DND-41 (cell line): ENCODE data around the gene LDB2.
A peak's percentile ranks its signal among the peaks of the same experiment; 100 is the strongest.

Source experiments
- ATAC-seq: fragments of 200-7000 bp; cut with Tn5 transposase; 3 replicates; pipeline ENCODE4 v1.9.1; 2021; ENCODE audit warnings: low read depth; ENCODE audit not compliant: insufficient read depth
- DNase-seq: peaks from one replicate; pipeline ENCODE4 v3.0.0-alpha.2; 2020
- H2AFZ ChIP-seq: 2 replicates; pipeline ENCODE4 v1.6.0; 2012; ENCODE audit warnings: low read depth, low read length
- H3K27ac ChIP-seq: 2 replicates; pipeline ENCODE4 v1.5.1; 2012; ENCODE audit warnings: low read length, inconsistent platforms
- H3K27me3 ChIP-seq: fragments of 200-600 bp; sonication (generic); 2 replicates; pipeline ENCODE4 v1.6.0; 2012; ENCODE audit warnings: low read length, mild to moderate bottlenecking, inconsistent platforms; ENCODE audit not compliant: insufficient read depth, poor library complexity
- H3K36me3 ChIP-seq: 2 replicates; pipeline ENCODE4 v1.5.1; 2012; ENCODE audit warnings: low read length, inconsistent platforms; ENCODE audit not compliant: insufficient read depth
- H3K4me1 ChIP-seq: 2 replicates; pipeline ENCODE4 v1.5.1; 2012; ENCODE audit warnings: mild to moderate bottlenecking, low read length; ENCODE audit not compliant: insufficient read depth
- H3K4me2 ChIP-seq: 2 replicates; pipeline ENCODE4 v1.6.0; 2012; ENCODE audit warnings: mild to moderate bottlenecking, moderate library complexity, low read length, inconsistent platforms; ENCODE audit not compliant: insufficient read depth
- H3K4me3 ChIP-seq, 2 experiments: fragments of 200-600 bp in 1 of 2; shearing (Covaris generic) in 1 of 2; 2 replicates each; pipeline ENCODE4 v1.5.1; 2012 to 2016; ENCODE audit warnings: inconsistent platforms in 2 of 2, low read length in 2 of 2, mild to moderate bottlenecking in 2 of 2, low read depth in 1 of 2, moderate library complexity in 1 of 2
- H3K79me2 ChIP-seq: 2 replicates; pipeline ENCODE4 v1.6.0; 2012; ENCODE audit warnings: low read length, inconsistent platforms; ENCODE audit not compliant: insufficient read depth
- H3K9ac ChIP-seq: 2 replicates; pipeline ENCODE4 v1.6.0; 2012; ENCODE audit warnings: low read depth, mild to moderate bottlenecking, inconsistent platforms, low read length, moderate library complexity
- H3K9me3 ChIP-seq: 2 replicates; pipeline ENCODE4 v1.5.1; 2012; ENCODE audit warnings: low read length, moderate library complexity, mild to moderate bottlenecking, inconsistent platforms; ENCODE audit not compliant: insufficient read depth, severe bottlenecking
- H4K20me1 ChIP-seq: 2 replicates; pipeline ENCODE4 v1.6.0; 2012; ENCODE audit warnings: low read length; ENCODE audit not compliant: insufficient read depth
- EZH2 ChIP-seq: IDR thresholded peaks from 3 replicates; pipeline ENCODE4 v1.6.1; 2012; ENCODE audit warnings: borderline replicate concordance, low read depth, mild to moderate bottlenecking, moderate library complexity, low read length, inconsistent platforms; ENCODE audit not compliant: severe bottlenecking
- TF ChIP-seq, protein P1 (sequence below): IDR thresholded peaks from 2 replicates; pipeline ENCODE4 v1.5.1; 2012; ENCODE audit warnings: borderline replicate concordance, low read length, moderate library complexity, mild to moderate bottlenecking; ENCODE audit not compliant: poor library complexity, severe bottlenecking; ENCODE audit errors: extremely low read depth

LDB2 gene

DNA sequence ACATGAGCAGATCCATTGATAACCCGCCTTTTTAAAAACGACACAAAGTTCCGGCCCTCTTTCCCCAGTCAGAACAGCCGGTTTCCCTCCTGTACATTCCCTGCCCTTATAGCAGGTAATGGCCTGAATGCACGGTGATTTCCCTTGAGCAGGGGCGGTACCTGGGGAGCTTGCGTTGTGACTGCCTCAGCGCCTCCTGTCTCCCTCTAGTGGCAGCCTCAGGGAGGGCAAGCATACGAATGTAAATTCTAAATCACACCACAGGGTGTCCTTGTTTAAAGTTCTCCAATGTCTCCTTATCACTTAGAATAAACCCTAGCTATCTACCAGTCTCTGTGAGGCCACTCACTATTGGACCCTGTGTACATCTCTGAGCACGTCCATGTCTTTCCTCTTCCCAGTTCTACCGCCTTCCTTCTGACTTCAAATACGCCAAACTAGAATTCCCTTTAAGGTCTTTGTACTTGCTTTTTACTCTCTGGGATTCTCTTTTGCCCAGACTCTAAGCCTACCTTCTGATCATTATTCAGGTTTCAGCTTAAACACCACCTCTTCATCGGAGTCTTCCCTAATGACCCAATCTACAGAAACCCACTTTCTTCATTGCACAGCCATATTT, 18.4 kb upstream of the LDB2 start:
- Histone ChIP-seq H3K27ac (no peak overlapping the region), H3K4me2 (no peak overlapping the region), H3K79me2 (no peaks in the 10 kb centered on the region), H3K9ac (no peak overlapping the region), H3K27me3 (no peaks in the 10 kb centered on the region), H3K9me3 (no peaks in the 10 kb centered on the region), H2AFZ (no peak overlapping the region), H4K20me1 (no peaks in the 10 kb centered on the region), H3K36me3 (no peaks in the 10 kb centered on the region), H3K4me1 (no peaks in the 10 kb centered on the region), H3K4me3 (no peak overlapping the region)
- DNase-seq: peak; percentile 72
- TF ChIP-seq, protein P1, sequence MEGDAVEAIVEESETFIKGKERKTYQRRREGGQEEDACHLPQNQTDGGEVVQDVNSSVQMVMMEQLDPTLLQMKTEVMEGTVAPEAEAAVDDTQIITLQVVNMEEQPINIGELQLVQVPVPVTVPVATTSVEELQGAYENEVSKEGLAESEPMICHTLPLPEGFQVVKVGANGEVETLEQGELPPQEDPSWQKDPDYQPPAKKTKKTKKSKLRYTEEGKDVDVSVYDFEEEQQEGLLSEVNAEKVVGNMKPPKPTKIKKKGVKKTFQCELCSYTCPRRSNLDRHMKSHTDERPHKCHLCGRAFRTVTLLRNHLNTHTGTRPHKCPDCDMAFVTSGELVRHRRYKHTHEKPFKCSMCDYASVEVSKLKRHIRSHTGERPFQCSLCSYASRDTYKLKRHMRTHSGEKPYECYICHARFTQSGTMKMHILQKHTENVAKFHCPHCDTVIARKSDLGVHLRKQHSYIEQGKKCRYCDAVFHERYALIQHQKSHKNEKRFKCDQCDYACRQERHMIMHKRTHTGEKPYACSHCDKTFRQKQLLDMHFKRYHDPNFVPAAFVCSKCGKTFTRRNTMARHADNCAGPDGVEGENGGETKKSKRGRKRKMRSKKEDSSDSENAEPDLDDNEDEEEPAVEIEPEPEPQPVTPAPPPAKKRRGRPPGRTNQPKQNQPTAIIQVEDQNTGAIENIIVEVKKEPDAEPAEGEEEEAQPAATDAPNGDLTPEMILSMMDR: peak; percentile 96
- no peak for TF ChIP-seq EZH2
- ATAC-seq: peak; percentile 90

DNA sequence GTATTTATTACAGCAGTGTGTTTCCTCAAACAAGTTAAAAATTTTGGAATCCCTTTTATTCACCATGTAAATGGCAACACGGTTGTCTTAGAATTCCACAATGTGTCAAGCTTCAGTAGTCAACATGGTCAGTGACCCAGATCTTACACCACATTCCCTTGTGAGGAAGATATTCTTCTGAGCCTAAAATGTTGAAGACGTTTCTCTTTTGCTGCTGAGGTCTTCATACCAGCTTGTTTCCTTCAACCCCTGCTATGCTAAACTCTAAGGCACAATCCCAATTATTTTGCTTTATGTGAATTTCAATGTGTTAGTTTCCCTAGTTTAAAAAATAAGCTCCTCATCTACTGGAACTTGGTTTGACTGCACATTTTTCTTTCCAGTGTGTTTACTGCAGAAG, 17.6 kb upstream of the LDB2 start:
- no peak for DNase-seq
- ATAC-seq: no peak
- Histone ChIP-seq H3K4me3 (no peak overlapping the region), H3K9ac (no peak overlapping the region), H4K20me1 (no peaks in the 10 kb centered on the region), H3K79me2 (no peaks in the 10 kb centered on the region), H3K27ac (no peak overlapping the region), H3K27me3 (no peaks in the 10 kb centered on the region), H2AFZ (no peak overlapping the region), H3K4me2 (no peak overlapping the region), H3K4me1 (no peaks in the 10 kb centered on the region), H3K36me3 (no peaks in the 10 kb centered on the region), H3K9me3 (no peaks in the 10 kb centered on the region)
- TF ChIP-seq EZH2: no peak
- TF ChIP-seq, protein P1: no peak

DNA sequence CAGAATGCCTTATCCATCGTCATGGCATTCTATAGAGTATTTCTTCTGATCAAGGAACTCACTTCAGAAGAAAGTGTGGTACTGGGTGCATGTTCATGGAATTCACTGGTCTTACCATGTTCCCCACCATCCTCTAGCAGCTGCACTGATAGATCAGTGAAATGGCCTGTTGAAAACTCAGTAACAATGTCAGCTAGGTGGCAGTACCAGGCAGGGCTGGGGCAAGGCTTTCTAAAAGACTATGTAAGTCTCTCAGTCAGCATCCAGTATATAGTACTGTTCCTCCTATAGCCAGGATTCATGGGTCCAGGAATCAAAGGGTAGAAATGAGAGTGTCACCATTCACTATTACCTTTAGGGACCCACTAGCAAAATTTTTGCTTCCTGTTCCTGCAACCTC, 15.8 kb upstream of the LDB2 start:
- Histone ChIP-seq H3K36me3 (no peaks in the 10 kb centered on the region), H3K9me3 (no peaks in the 10 kb centered on the region), H3K4me3 (no peak overlapping the region), H3K27ac (no peak overlapping the region), H4K20me1 (no peaks in the 10 kb centered on the region), H3K79me2 (no peaks in the 10 kb centered on the region), H2AFZ (no peak overlapping the region), H3K9ac (no peak overlapping the region), H3K27me3 (no peaks in the 10 kb centered on the region), H3K4me1 (no peaks in the 10 kb centered on the region), H3K4me2 (no peak overlapping the region)
- DNase-seq (no peak), ATAC-seq (no peak)
- no peak for TF ChIP-seq EZH2

DNA sequence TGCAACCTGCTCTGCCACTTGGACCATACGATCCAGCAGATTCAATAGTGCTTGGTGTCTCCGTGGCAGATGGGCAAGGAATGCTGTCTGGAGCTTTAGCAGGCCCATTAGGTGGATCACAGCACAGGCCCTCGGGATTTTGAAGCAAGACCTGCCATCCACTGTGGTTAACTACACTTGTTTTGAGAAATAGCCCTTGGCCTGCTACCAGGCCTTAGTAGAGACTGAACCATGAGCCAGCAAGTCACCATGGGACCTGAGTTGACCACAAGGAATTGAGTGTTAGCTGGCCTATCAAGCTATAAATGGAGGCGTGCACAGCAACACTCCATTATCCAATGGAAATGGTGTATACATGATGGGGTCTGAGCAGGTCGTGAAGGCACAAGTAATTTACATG, 14.5 kb upstream of the LDB2 start:
- no peak for TF ChIP-seq EZH2
- TF ChIP-seq, protein P1: no peak
- ATAC-seq (no peak), DNase-seq (no peak)
- no peaks in the 10 kb centered on the region for H3K36me3 ChIP-seq
- no peak overlapping the region for H2AFZ ChIP-seq
- H4K20me1 ChIP-seq: no peaks in the 10 kb centered on the region
- H3K79me2 ChIP-seq: no peaks in the 10 kb centered on the region
- H3K4me3 ChIP-seq: no peak overlapping the region
- no peaks in the 10 kb centered on the region for H3K27me3 ChIP-seq
- no peak overlapping the region for H3K4me2 ChIP-seq
- H3K9ac ChIP-seq: no peak overlapping the region
- H3K27ac ChIP-seq: no peak overlapping the region
- H3K9me3 ChIP-seq: no peaks in the 10 kb centered on the region
- no peaks in the 10 kb centered on the region for H3K4me1 ChIP-seq
